NCI-H2081 (cell line): Measurements from ENCODE around the gene CLECL1.
"Not testable (repeated sequence)": the region's sequence is repeated elsewhere in the genome, so short reads cannot be mapped to it uniquely, and the experiment has no call there.

Experiments
- DNase-seq, 2 experiments: peaks; one replicate each; lab custom pipeline; 2025; lab: John Stamatoyannopoulos, UW

The CLECL1 gene

DNA sequence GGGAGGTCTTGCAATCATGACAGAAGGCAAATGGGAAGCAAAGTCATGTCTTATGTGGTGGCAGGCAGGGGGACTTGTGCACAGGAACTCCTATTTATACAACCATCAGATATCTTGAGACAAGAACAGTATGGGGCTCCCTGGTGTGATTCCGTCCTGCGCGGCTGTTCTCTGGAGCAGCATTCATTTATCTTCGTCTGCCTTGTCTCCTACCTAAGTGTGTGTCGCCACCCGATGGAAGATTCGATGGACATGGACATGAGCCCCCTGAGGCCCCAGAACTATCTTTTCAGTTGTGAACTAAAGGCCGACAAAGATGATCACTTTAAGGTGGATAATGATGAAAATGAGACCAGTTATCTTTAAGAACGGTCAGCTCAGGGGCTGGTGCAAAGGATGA is 37.7 kb downstream of the CLECL1 start:
- not testable (repeated sequence) for DNase-seq

DNA sequence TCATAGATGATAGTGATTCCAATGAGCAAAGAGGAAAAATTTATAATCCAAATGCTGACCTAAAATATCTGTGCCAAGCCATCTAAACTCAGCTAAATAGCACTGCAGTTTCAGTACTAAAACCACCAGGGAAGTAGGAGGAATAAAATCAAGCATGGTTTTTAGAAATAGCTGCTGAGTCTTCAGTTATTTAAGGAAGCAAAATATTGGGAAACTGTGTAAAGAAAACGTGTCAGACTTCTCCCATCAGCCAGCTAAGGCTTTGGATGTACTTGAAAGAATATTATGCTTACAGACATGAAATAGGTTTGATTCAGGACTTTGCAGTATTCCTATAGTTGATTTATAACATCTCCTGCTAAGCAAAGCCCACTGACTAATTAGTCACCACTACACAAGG is 38.7 kb downstream of the CLECL1 start:
- DNase-seq: no peak

DNA sequence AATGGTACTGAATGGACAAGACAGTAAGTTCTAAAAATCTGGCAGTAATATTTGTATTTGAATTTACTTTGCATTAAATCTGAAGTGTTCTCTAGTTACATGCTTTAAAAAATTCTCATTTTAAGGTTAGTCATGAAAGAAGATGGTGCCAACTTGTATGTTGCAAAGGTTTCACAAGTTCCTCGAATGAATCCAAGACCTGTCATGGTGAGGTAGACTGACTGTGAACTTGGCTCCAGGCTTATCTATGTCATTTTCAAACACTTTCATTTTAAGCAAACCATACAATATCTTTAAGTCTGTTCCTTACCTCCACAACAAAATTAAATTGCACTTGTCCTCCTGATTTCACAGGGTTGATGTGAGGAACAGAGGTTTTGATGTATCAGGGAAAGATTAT is 40.0 kb downstream of the CLECL1 start:
- no peak for DNase-seq

DNA sequence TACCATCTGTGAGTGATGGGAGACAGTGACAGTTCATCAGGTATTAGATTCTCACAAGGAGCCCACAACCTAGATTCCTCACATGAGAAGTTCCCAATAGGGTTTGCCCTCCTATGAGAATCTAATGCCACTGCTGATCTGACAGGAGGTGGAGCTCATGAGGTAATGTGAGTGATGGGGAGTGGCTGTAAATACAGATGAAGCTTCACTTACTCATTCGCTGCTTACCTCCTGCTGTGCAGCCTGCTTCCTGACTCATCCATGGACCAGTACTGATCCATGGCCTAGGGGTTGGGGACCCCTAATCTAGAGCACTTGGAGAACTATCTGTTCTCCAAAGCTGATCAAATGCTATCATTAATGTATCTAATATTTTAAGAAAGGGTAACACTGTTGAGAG is 45.7 kb downstream of the CLECL1 start:
- DNase-seq: no peak

DNA sequence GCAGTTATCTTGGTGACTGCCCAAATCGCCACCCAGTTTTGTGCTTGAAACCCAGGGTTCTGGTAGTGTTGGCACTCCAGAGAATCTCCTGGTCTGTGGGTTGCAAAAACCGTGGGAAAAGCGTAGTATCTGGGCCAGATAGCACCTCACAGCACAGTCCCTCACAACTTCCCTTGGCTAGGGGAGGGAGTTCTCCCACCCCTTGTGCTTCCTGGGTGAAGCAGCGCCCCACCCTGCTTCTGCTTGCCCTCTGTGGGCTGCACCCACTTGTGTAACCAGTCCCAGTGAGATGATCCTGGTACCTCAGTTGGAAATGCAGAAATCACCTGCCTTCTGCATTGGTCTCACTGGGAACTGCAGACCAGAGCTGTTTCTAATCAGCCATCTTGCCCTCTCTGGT is 47.0 kb downstream of the CLECL1 start:
- no peak for DNase-seq

DNA sequence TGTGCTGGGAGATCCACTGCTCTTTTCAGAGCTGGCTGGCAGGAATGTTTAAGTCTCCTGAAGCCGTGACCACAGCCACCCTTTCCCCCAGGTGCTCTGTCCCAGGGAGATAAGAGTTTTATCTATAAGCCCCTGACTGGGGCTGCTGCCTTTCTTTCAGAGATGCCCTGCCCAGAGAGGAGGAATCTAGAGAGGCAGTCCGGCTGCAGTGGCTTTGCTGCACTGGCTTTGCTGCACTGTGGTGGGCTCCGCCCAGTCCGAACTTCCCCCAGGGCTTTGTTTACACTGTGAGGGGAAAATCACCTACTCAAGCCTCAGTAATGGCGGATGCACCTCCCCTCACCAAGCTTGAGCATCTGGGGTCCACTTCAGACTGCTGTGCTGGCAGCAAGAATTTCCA is 47.5 kb downstream of the CLECL1 start:
- not testable (repeated sequence) for DNase-seq

- not testable (repeated sequence) for DNase-seq
These were observed 49.9 kb downstream of the CLECL1 start for GRCh38 chr12:9682949-9683348.

- DNase-seq: not testable (repeated sequence)
These were observed 50.4 kb downstream of the CLECL1 start for GRCh38 chr12:9682508-9682907.

DNA sequence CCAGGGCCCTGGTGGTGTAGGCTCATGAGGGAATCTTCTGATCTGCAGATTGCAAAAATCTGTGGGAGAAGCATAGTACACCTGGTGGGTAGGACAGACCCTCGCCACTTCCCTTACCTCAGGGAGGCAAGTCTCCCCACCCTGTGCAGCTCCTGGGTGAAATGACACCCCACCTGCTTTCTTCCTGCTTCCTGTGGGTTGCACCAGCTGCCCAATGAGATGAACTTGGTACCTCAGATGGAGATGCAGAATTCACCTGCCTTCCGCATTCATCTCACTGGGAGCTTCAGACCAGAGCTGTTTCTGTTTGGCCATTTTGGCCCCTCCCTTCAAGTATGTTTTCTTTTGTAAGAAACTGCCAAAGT is 58.7 kb downstream of the CLECL1 start:
- no peak for DNase-seq

- no peak for DNase-seq
These were observed 59.3 kb downstream of the CLECL1 start for GRCh38 chr12:9673404-9674225.
